PC-9 (cell line): ENCODE measurements around the gene GSTP1. TPM values are rescaled to one million over a fixed set of nuclear protein-coding genes. Genes with fewer than 3 reads are reported as not detected.

Source experiments
- BruUV-seq: library from RNA; stranded (reverse); fragments of 400-500 nt; replicated peaks from 2 replicates; lab custom pipeline; 2021; lab: Mats Ljungman, UMichigan
- CTCF ChIA-PET: fragments of 300-600 bp; sonication (Branson Sonifier 250); formaldehyde crosslinking; loops from one replicate; lab custom pipeline; 2022; ENCODE audit warnings: antibody characterized with exemption; lab: Charles Lee
- POLR2A ChIA-PET: fragments of 300-600 bp; sonication (Branson Sonifier 250); formaldehyde crosslinking; loops from one replicate; lab custom pipeline; 2022; ENCODE audit warnings: antibody characterized with exemption; ENCODE audit not compliant: unreplicated experiment; lab: Charles Lee
- DNase-seq, 2 experiments: peaks; one replicate each; pipeline versions ENCODE4 v3.0.0 to v3.0.0-alpha.2; 2015 to 2022; ENCODE audit warnings: mixed read lengths in 1 of 2
- H2AFZ ChIP-seq: fragments of 200-600 bp; sonication (generic); 2 replicates; pipeline ENCODE4 v1.8.1; 2017; ENCODE audit warnings: antibody characterized with exemption
- H3F3A ChIP-seq: fragments of 200-600 bp; sonication (generic); 2 replicates; pipeline ENCODE4 v1.8.1; 2017; ENCODE audit warnings: antibody characterized with exemption, mild to moderate bottlenecking, low read depth; ENCODE audit not compliant: insufficient read depth
- H3K27ac ChIP-seq: fragments of 200-600 bp; sonication (generic); 2 replicates; pipeline ENCODE4 v1.6.1; 2016; ENCODE audit warnings: mixed run types
- H3K27me3 ChIP-seq: fragments of 200-600 bp; sonication (generic); 2 replicates; pipeline ENCODE4 v1.6.1; 2016; ENCODE audit warnings: low read depth, mixed run types; ENCODE audit not compliant: insufficient read depth
- H3K36me3 ChIP-seq: fragments of 200-600 bp; sonication (generic); 2 replicates; pipeline ENCODE4 v1.6.1; 2016; ENCODE audit warnings: low read depth, mixed run types
- H3K4me1 ChIP-seq: fragments of 200-600 bp; sonication (generic); replicated peaks from 2 replicates; pipeline ENCODE4 v1.6.1; 2016; ENCODE audit warnings: mixed run types; ENCODE audit not compliant: insufficient read depth
- H3K4me2 ChIP-seq: fragments of 200-600 bp; sonication (generic); 2 replicates; pipeline ENCODE4 v1.6.1; 2017; ENCODE audit warnings: mixed run types
- H3K4me3 ChIP-seq: fragments of 200-600 bp; sonication (generic); 2 replicates; pipeline ENCODE4 v1.6.1; 2016; ENCODE audit warnings: mixed run types
- H3K79me2 ChIP-seq: fragments of 200-600 bp; sonication (generic); 2 replicates; pipeline ENCODE4 v1.6.1; 2017; ENCODE audit warnings: low read depth, mixed run types
- H3K9me2 ChIP-seq: fragments of 200-600 bp; sonication (generic); 2 replicates; pipeline ENCODE4 v1.8.1; 2017; ENCODE audit warnings: mild to moderate bottlenecking; ENCODE audit not compliant: insufficient read depth
- H3K9me3 ChIP-seq: fragments of 200-600 bp; sonication (generic); 2 replicates; pipeline ENCODE4 v1.8.1; 2016; ENCODE audit warnings: low read depth; ENCODE audit not compliant: insufficient read depth
- H4K20me1 ChIP-seq: fragments of 200-600 bp; sonication (generic); 2 replicates; pipeline ENCODE4 v1.8.1; 2017; ENCODE audit not compliant: insufficient read depth
- EZH2 ChIP-seq: fragments of 200-600 bp; sonication (generic); IDR thresholded peaks from 2 replicates; pipeline ENCODE4 v1.8.0; 2017; ENCODE audit warnings: antibody characterized with exemption, low read depth
- intact Hi-C: fragments of 100-400 bp; cut with micrococcal nuclease; formaldehyde crosslinking; loops from one replicate; pipeline ENCODE4 v1.10.0; 2022; ENCODE audit not compliant: unreplicated experiment
- total RNA-seq: library from RNA; stranded (reverse); gene quantifications from 2 replicates; pipeline ENCODE4 v1.2.3, GENCODE V29; 2021
- TF ChIP-seq, protein P1 (sequence below): fragments of 200-600 bp; sonication (generic); conservative IDR thresholded peaks from 2 replicates; pipeline ENCODE4 v1.6.1; 2017; ENCODE audit warnings: mixed run types, antibody characterized with exemption, mild to moderate bottlenecking, moderate library complexity

Gene GSTP1
- total RNA-seq, 1 experiment from 2014 or later, result 2,063 TPM

DNA sequence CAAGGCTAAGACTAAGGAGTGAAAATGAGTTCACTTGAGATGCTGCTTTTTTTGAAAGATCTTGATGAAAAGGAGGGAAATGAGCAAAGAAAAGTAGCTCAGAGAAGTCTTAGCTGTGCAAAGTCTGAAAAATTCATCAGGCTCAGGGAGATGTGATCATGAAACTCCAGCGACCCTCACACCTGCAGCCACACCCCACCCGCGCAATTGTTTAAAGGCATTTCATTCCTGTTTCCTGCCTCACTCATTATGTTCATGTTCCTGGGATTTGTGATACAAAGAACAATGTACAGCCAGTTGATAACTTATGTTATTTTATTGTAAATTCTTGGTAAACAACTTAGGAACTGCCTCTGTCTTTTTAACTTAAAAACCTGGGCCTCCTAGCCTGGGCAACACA, 8.7 kb upstream of the GSTP1 start:
- Histone ChIP-seq H3K9me3 (peaks cover 4% of the 10 kb centered on the region; the same call in 1 of the 2 replicates), H3F3A (peaks cover 16% of the 10 kb centered on the region; the same call in 1 of the 2 replicates), H3K4me3 (no peak overlapping the region), H4K20me1 (no peaks in the 10 kb centered on the region), H3K9me2 (no peaks in the 10 kb centered on the region), H3K4me2 (no peak overlapping the region), H3K4me1 (peaks cover 24% of the 10 kb centered on the region), H3K36me3 (no peaks in the 10 kb centered on the region), H3K27ac (no peak overlapping the region), H2AFZ (no peak overlapping the region), H3K27me3 (no peaks in the 10 kb centered on the region), H3K79me2 (no peaks in the 10 kb centered on the region)
- no TSS peak for BruUV-seq
- CTCF ChIA-PET, result no interaction called here
- TF ChIP-seq, protein P1, sequence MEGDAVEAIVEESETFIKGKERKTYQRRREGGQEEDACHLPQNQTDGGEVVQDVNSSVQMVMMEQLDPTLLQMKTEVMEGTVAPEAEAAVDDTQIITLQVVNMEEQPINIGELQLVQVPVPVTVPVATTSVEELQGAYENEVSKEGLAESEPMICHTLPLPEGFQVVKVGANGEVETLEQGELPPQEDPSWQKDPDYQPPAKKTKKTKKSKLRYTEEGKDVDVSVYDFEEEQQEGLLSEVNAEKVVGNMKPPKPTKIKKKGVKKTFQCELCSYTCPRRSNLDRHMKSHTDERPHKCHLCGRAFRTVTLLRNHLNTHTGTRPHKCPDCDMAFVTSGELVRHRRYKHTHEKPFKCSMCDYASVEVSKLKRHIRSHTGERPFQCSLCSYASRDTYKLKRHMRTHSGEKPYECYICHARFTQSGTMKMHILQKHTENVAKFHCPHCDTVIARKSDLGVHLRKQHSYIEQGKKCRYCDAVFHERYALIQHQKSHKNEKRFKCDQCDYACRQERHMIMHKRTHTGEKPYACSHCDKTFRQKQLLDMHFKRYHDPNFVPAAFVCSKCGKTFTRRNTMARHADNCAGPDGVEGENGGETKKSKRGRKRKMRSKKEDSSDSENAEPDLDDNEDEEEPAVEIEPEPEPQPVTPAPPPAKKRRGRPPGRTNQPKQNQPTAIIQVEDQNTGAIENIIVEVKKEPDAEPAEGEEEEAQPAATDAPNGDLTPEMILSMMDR, result no peak
- no peak for TF ChIP-seq EZH2
- DNase-seq, result no peak
- intact Hi-C loops, result no loop called here
- POLR2A ChIA-PET, result no interaction called here

DNA sequence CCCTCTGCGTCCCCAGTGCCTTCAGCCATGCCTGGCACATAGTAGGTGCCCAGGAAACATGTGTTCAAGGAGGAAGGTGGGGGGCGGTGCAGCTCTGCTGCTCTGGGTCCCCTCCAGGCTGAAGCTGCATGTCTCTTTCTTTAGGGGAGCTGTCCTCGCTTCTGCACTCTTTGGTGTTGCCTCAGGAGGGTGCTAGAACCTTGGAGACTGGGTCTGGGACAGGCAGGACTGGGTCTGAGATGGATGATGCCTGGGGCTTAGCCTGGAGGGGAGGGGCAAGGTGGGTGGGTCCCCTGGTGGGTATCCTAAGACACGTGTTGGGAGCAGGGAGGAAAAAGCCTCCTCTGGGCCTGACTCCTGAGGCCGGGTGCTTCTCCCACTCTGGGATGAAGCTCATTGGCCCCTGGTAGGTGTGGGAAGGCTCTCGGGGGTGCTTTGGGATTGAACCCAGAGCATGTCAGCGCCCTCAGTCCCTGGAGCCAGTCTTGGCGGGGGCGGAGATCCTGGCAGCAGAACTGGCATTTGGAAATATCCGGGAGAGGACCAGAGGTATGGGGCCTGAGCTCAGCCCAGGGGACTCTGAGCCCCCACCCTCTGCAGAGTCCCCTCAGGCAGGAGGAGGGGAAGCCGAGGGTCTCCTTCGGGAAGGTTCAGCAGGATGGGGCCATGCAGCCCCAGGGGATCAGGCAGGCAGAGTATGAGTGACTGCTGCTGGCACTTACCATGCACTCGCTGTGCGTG, 6.7 kb upstream of the GSTP1 start:
- CTCF ChIA-PET, result interaction anchor here (0.9 kb wide), 1 partner anchor 81 kb away, joined by 3 read pairs; no protein-coding TSS in a partner anchor
- POLR2A ChIA-PET, result interaction anchor here (0.6 to 0.7 kb wide), 2 partner anchors 47 to 245 kb away, joined by 4 to 9 read pairs; no protein-coding TSS in a partner anchor

DNA sequence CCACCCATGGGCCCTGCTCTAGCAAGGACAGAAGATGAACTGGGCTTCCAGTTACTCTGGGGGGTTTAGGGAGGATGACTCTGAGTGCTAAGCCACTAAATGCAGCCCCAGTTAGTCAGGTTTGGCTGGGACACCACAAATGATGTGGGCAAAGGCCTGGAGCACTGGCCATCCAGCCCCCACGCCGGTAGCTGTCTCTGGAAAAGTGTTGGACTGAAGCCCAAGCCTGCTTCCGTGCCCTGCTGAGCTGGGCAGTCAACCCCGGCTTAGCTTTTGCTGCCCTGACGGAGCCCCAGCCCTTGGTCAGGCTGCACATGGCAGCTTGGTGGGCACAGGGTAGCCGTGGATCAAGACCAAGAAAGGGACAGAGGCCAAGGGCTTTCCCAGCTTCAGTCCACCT, 5.7 kb upstream of the GSTP1 start:
- Histone ChIP-seq H3K79me2 (peaks cover 3% of the 10 kb centered on the region), H3K9me3 (no peaks in the 10 kb centered on the region), H3K27me3 (no peaks in the 10 kb centered on the region), H3K4me2 (no peak overlapping the region), H4K20me1 (no peaks in the 10 kb centered on the region), H2AFZ (no peak overlapping the region), H3K4me1 (peaks cover 50% of the 10 kb centered on the region), H3F3A (peaks cover 42% of the 10 kb centered on the region), H3K4me3 (no peak overlapping the region), H3K27ac (no peak overlapping the region), H3K9me2 (no peaks in the 10 kb centered on the region), H3K36me3 (no peaks in the 10 kb centered on the region)
- POLR2A ChIA-PET, result interaction anchor here (0.5 to 0.6 kb wide), 3 partner anchors 141 to 246 kb away, joined by 4 to 9 read pairs (median 7); no protein-coding TSS in a partner anchor
- intact Hi-C loops, result no loop called here
- DNase-seq, result no peak
- no TSS peak for BruUV-seq
- TF ChIP-seq, protein P1, result no peak
- no peak for TF ChIP-seq EZH2
- CTCF ChIA-PET, result interaction anchor here (0.9 to 1.1 kb wide), 2 partner anchors 51 to 80 kb away, joined by 3 read pairs; no protein-coding TSS in a partner anchor

More for the DNA sequence above, 6.7 kb upstream of the GSTP1 start:
- H3K9me2 ChIP-seq, result no peaks in the 10 kb centered on the region
- H3K36me3 ChIP-seq, result no peaks in the 10 kb centered on the region
- no peak overlapping the region for H3K27ac ChIP-seq
- no peak overlapping the region for H2AFZ ChIP-seq
- no peak overlapping the region for H3K4me3 ChIP-seq
- intact Hi-C loops, result no loop called here
- H3K4me2 ChIP-seq, result no peak overlapping the region
- TF ChIP-seq, protein P1, result no peak
- TF ChIP-seq EZH2, result no peak
- no peaks in the 10 kb centered on the region for H3K27me3 ChIP-seq
- peaks cover 44% of the 10 kb centered on the region for H3K4me1 ChIP-seq
- peaks cover 35% of the 10 kb centered on the region for H3F3A ChIP-seq
- no TSS peak for BruUV-seq
- DNase-seq, result peak in 1 of 2 experiments; percentile 24
- H3K79me2 ChIP-seq, result no peaks in the 10 kb centered on the region
- no peaks in the 10 kb centered on the region for H3K9me3 ChIP-seq
- H4K20me1 ChIP-seq, result no peaks in the 10 kb centered on the region
